Left ventricle myocardium inferior (tissue), 1 donor: ENCODE measurements around the gene LDB3. TPM values are rescaled to one million over a fixed set of nuclear protein-coding genes. Genes with fewer than 3 reads are reported as not detected.

Source experiments
- DNase-seq: peaks from one replicate; pipeline ENCODE4 v3.0.0-alpha.2; 2020
- H3K27ac ChIP-seq: fragments of 200-600 bp; replicated peaks from 2 replicates; pipeline ENCODE4 v1.8.0; 2021
- H3K27me3 ChIP-seq: fragments of 200-600 bp; 2 replicates; pipeline ENCODE4 v1.8.0; 2021; ENCODE audit warnings: low read depth
- H3K36me3 ChIP-seq: fragments of 200-600 bp; 2 replicates; pipeline ENCODE4 v1.8.0; 2021
- H3K4me1 ChIP-seq: fragments of 200-600 bp; 2 replicates; pipeline ENCODE4 v1.8.0; 2021
- H3K4me3 ChIP-seq: fragments of 200-600 bp; 2 replicates; pipeline ENCODE4 v1.8.0; 2021; ENCODE audit warnings: mild to moderate bottlenecking, moderate library complexity
- H3K9me3 ChIP-seq: fragments of 200-600 bp; replicated peaks from 2 replicates; pipeline ENCODE4 v1.8.0; 2021
- CTCF ChIP-seq: fragments of 200-600 bp; IDR thresholded peaks from 2 replicates; pipeline ENCODE4 v1.8.0; 2021; ENCODE audit warnings: antibody characterized with exemption, mild to moderate bottlenecking, borderline replicate concordance
- intact Hi-C: fragments of 100-400 bp; cut with micrococcal nuclease; formaldehyde crosslinking; loops from one replicate; pipeline ENCODE4 v1.11.0; 2022
- total RNA-seq: library from RNA; stranded (reverse); fragmentation: NEBNext Ultra II Directional; extraction: Animal tissue kit (Norgen Biotek cat#: 25700); gene quantifications from one replicate; pipeline ENCODE4 v1.2.1, GENCODE V29; 2021
- donor health status: DM: no; HTN: yes; CAD: no; lungs with severe emphysema.

The LDB3 gene
- total RNA-seq, 1 donor from 2014 or later, result 1,542 TPM

- no peak for TF ChIP-seq CTCF
- no peak overlapping the region for H3K4me3 ChIP-seq
- H3K4me1 ChIP-seq, result peaks cover 72% of the 10 kb centered on the region
- H3K36me3 ChIP-seq, result peaks cover 24% of the 10 kb centered on the region
- peaks cover 14% of the 10 kb centered on the region for H3K27me3 ChIP-seq
- no peaks in the 10 kb centered on the region for H3K9me3 ChIP-seq
- DNase-seq, result no peak
- intact Hi-C loops, result no loop called here
- peak overlapping the region; percentile 27 for H3K27ac ChIP-seq
Observed at GRCh38 chr10:86715836-86716235, 47.5 kb downstream of the LDB3 start.

GRCh38 chr10:86716466-86716865 lies 48.2 kb downstream of the LDB3 start:
- DNase-seq, result no peak
- H3K4me3 ChIP-seq, result no peak overlapping the region
- TF ChIP-seq CTCF, result no peak
- H3K27ac ChIP-seq, result peak overlapping the region; percentile 25
- H3K27me3 ChIP-seq, result peaks cover 14% of the 10 kb centered on the region
- no peaks in the 10 kb centered on the region for H3K9me3 ChIP-seq
- H3K36me3 ChIP-seq, result peaks cover 28% of the 10 kb centered on the region
- peaks cover 73% of the 10 kb centered on the region for H3K4me1 ChIP-seq
- intact Hi-C loops, result no loop called here

GRCh38 chr10:86718556-86718955 lies 50.2 kb downstream of the LDB3 start:
- Histone ChIP-seq H3K27ac (peak overlapping the region; percentile 37), H3K4me1 (peaks cover 79% of the 10 kb centered on the region), H3K36me3 (peaks cover 41% of the 10 kb centered on the region), H3K4me3 (no peak overlapping the region), H3K27me3 (peaks cover 27% of the 10 kb centered on the region), H3K9me3 (no peaks in the 10 kb centered on the region)
- intact Hi-C loops, result no loop called here
- no peak for TF ChIP-seq CTCF
- no peak for DNase-seq

- H3K27ac ChIP-seq, result peak overlapping the region; percentile 7
- peaks cover 89% of the 10 kb centered on the region for H3K4me1 ChIP-seq
- peaks cover 38% of the 10 kb centered on the region for H3K27me3 ChIP-seq
- peaks cover 61% of the 10 kb centered on the region for H3K36me3 ChIP-seq
- no peak for DNase-seq
- TF ChIP-seq CTCF, result no peak
- H3K4me3 ChIP-seq, result no peak overlapping the region
- H3K9me3 ChIP-seq, result no peaks in the 10 kb centered on the region
- intact Hi-C loops, result no loop called here
Observed at GRCh38 chr10:86721232-86721631, 52.9 kb downstream of the LDB3 start.

- Histone ChIP-seq H3K27me3 (peaks cover 42% of the 10 kb centered on the region), H3K36me3 (peaks cover 69% of the 10 kb centered on the region), H3K27ac (peak overlapping the region; percentile 11), H3K9me3 (no peaks in the 10 kb centered on the region), H3K4me1 (peaks cover 94% of the 10 kb centered on the region), H3K4me3 (no peak overlapping the region)
- no peak for TF ChIP-seq CTCF
- no peak for DNase-seq
- intact Hi-C loops, result no loop called here
Observed at GRCh38 chr10:86723009-86723408, 54.7 kb downstream of the LDB3 start.

- H3K9me3 ChIP-seq, result no peaks in the 10 kb centered on the region
- H3K36me3 ChIP-seq, result peaks cover 61% of the 10 kb centered on the region
- peaks cover 94% of the 10 kb centered on the region for H3K4me1 ChIP-seq
- H3K4me3 ChIP-seq, result no peak overlapping the region
- peaks cover 44% of the 10 kb centered on the region for H3K27me3 ChIP-seq
- intact Hi-C loops, result no loop called here
- H3K27ac ChIP-seq, result no peak overlapping the region
- DNase-seq, result no peak
- TF ChIP-seq CTCF, result no peak
Observed at GRCh38 chr10:86724445-86724844, 56.1 kb downstream of the LDB3 start.
